NCI-H1092 (cell line): ENCODE results near the gene ASB16.
"Not testable (repeated sequence)": the region's sequence is repeated elsewhere in the genome, so short reads cannot be mapped to it uniquely, and the experiment has no call there.

ENCODE experiments used
- DNase-seq: peaks from one replicate; lab custom pipeline; 2025; lab: John Stamatoyannopoulos, UW

The ASB16 gene, protein sequence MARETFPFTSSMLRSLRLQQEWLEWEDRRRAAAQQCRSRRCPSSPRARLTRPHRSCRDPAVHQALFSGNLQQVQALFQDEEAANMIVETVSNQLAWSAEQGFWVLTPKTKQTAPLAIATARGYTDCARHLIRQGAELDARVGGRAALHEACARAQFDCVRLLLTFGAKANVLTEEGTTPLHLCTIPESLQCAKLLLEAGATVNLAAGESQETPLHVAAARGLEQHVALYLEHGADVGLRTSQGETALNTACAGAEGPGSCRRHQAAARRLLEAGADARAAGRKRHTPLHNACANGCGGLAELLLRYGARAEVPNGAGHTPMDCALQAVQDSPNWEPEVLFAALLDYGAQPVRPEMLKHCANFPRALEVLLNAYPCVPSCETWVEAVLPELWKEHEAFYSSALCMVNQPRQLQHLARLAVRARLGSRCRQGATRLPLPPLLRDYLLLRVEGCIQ

DNA sequence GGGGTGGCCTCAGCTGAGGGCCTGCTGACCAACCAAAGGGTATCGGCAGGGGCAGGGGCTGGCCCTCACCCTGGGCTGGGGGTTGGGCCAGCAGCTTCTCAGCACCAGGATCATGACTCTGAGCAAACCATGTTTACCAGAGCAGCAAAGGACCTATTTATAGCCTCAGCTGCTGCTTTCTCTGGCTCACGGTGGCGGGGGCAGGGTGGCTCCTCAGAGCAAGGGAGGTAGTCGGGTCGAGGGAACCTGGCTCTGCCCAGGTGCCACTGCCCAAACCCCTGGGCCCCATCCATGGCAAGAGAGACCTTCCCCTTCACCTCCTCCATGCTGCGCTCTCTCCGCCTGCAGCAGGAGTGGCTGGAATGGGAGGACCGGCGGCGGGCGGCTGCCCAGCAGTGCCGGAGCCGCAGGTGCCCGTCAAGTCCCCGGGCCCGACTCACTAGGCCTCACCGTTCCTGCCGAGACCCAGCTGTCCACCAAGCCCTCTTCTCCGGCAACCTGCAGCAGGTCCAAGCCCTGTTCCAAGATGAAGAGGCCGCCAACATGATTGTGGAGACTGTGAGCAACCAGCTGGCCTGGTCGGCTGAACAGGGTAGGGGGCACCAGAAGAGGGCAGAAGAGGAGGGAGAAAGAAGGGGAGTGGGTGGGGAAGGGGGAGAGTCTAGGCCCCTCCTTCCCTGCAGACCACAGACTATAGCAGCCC lies at the start of gene ASB16:
Gene ASB16 (plus strand): TSS at position 206 of the 703 bp plus-strand sequence. CDS start 86 bp downstream, at position 292.
- DNase-seq: peak; percentile 24

GRCh38 chr17:44120851-44121605 lies 49.5 kb upstream of the ASB16 start:
- no peak for DNase-seq

GRCh38 chr17:44121997-44122815 lies 48.3 kb upstream of the ASB16 start:
- no peak for DNase-seq

- DNase-seq: no peak
These were observed 47.6 kb upstream of the ASB16 start for GRCh38 chr17:44122816-44123355.

- peak; percentile 90 for DNase-seq
These were observed 47.0 kb upstream of the ASB16 start, which contains the start of gene HDAC5 for GRCh38 chr17:44123356-44124117. Gene HDAC5 (minus strand): TSS chr17:44123641. CDS start chr17:44117515, 6,126 bp downstream.

DNA sequence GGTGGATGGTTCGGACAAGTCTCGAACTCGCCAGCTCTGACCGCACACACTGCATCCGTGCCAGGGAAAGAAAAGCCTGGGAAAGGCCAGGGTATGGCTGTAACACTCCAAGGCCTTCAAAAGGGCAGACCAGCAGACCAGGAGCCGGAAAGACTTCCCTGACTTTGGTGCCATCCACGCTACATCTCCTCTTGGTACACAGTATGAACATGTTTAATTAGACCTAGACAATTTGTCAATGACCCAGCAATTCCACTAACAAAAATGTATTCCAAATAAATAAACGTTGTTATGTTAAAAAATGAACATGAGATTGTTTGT lies 46.4 kb upstream of the ASB16 start:
- no peak for DNase-seq

DNA sequence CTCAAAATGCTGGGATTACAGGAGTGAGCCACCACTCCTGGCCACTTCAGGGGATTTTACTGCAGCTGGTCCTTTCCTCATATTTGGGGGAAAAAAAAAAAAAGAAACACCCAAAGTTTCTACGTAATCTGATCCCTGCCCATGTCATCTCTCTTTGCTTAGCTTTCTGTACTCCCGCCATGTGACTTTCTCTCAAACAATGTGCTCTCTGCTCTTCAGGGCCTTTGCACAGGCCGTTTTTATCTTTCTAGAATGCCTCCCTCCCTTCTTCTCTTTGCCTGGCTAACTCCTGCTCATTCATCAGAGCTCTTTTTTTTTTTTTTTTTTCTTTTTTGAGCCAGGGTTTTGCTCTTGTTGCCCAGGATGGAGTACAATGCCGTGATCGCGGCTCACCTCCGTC lies 42.1 kb upstream of the ASB16 start:
- DNase-seq: no peak

DNA sequence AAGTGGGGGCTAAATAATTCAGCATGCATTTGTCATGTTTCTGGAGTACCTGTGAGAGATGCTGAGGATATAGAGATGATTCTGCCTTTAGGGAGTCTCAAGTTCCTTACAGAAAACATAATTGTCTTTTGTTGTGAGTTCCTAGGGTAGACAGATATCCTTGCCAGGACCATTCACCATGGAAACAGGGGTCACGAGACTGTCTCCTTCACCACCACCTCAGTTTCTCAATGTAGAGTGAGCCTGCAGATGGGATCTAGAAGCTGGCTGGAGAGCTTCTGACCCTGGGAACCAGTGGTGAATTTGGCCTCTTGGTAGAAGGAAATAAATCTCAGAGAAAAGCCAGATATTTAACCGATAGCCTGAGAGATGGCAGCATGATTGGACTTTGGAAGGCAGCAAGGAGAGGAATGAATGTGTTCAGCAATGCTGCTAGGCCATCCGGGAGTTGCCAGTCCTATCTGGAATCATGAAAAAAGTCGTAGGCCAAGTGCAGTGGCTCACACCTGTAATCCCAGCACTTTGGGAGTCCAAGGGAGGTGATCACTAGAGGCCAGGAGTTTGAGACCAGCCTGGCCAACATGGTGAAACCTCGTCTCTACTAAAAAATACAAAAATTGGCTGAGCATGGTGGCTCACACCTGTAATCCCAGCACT lies 39.7 kb upstream of the ASB16 start:
- DNase-seq: no peak

DNA sequence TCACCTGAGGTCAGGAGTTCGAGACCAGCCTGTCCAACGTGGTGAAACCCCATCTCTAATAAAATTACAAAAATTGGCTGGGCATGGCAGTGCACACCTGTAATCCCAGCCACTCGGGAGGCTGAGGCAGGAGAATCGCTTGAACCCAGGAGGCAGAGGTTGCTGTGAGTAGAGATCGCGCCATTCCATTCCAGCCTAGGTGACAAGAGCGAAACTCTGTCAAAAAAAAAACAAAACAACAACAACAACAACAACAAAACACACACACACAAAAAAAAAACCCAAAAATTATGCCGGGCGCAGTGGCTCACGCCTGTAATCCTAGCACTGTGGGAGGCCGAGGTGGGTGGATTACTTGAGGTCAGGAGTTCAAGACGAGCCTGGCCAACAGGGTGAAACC lies 39.1 kb upstream of the ASB16 start:
- DNase-seq: not testable (repeated sequence)

GRCh38 chr17:44132275-44132821 lies 38.2 kb upstream of the ASB16 start:
- no peak for DNase-seq

DNA sequence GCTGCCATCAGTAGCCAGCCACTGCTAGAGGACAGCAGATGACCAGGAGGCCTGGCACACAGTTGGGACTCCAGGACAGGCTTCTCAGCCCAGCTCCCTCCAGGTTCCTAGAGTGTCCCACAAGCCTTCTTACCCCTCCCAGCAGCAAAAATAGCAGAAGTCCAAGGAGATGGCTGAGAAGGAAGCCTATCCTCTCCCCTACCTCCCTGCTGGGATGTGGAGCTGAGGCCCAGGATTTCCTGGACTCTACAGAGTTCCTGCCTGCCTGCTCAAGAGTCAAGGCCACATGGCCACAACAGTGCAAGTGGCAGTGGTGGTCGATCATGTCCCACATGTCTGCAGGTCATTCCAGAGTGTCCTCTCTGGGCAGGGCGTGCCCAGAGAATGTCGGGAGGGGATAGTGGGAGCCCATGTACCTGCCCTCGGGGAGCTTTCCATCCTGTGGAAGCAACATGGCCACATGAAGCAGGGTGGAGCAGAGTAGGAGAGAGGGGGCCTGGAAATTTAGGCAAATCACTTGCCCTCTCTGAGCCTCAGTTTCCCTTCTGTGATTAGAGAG lies 36.5 kb upstream of the ASB16 start:
- DNase-seq: no peak

DNA sequence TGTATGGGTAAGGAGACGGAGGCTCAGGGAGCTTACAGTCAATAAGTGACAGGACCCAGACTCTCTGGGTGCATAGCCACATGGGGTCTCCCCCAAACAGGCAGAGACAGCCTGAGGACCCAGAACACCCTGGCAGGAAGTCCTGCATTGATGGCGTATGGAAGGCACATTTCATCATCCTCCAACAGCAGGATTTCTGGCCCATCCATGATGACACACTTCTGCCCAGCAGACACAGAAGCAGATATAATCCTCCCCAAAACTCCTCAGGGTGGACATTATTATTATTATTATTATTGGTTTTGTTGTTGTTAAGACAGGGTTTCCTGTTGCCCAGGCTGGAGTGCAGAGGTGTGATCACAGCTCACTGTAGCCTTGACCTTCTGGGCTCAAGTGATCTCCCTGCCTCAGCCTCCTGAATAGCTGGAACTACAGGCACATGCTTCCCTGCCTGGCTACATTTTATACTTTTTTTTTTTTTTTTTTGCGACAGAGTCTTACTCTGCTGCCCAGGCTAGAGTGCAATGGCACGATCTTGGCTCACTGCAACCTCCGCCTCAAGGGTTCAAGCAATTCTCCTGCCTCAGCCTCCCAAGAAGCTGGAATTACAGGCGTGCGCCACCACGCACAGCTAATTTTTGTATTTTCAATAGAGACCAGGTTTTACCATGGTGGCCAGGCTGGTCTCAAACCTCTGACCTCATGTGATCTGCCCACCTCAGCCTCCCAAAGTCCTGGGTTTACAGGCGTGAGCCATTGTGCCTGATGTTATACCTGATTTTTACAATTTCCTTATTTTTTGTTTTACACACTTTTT lies 35.5 kb upstream of the ASB16 start:
- no peak for DNase-seq

GRCh38 chr17:44137891-44138709 lies 32.4 kb upstream of the ASB16 start:
- no peak for DNase-seq

GRCh38 chr17:44143921-44144320 lies 26.6 kb upstream of the ASB16 start:
- not testable (repeated sequence) for DNase-seq

DNA sequence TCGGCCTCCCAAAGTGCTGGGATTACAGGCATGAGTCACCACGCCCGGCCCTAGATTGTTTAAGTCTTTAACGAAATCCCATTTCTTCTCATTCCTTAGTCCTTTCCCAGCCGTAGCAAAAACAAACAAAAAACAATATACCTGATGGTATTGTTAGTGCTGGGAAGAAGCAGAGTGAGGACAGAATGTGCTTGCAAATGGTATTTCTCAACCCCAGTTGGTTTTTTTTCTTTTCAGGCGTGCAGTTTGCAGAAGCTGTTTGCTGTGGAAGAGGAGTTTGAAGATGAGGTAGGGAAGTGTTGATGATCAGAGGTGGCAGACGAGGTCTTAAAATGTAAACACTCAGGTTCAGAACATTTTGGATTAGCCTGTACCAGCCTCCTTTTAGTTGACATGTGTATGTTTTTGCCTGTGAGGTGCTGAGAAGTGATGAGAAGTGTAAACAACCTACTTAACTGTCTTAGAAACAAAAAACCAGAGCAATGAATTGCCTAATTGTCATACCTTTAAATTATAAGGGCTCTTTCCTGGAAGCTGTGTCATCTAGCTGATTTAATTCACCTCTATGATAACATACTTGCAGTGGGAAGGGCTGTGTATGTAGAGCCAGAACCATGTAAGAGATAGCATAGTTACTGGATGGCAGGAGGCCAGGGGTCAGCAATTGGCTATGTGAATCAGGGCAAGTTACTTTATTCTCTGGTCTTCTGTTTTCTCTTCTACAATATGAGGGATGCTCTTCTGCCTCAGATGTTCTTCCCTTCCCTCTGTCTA lies 25.4 kb upstream of the ASB16 start:
- no peak for DNase-seq

- DNase-seq: no peak
These were observed 23.8 kb upstream of the ASB16 start for GRCh38 chr17:44146375-44147346.
